ENCODE results near the gene CDV3.

DNA sequence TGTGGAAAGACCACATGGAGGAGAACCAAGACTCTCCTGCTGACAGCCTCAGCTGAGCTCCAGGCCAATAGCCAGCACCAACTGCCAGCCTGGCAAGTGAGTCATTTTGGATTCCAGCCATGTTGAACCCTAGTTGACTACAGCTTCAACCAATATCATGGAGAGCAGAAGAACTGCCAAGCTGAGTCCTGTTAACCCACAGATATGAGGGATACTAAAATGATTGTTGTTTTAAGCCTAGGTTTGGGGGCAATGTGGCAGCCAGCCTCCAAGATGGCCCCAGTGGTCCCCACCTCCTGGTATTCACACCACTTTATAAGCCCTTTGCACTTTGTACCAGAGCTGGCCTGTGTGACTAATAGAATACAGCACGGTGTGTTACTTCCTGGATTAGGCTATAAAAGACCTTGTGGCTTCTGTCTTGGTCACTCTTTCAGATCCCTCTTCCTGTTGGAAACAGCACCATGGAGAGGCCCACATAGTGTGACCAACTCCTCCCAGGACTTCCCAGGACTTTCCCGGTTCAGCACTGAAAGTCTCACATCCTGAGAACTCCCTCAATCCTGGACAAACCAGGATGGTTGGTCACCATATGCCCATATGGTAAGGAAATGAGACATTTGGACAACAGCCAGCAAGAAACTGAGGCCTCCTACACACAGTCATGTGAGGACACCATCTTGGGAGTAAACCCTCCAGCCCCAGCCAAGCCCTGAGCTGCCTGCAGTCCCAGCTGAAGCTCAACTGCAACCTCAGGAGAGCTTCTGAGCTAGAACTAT, 32.4 kb upstream of the CDV3 start:
- TF ChIP-seq, protein P1, sequence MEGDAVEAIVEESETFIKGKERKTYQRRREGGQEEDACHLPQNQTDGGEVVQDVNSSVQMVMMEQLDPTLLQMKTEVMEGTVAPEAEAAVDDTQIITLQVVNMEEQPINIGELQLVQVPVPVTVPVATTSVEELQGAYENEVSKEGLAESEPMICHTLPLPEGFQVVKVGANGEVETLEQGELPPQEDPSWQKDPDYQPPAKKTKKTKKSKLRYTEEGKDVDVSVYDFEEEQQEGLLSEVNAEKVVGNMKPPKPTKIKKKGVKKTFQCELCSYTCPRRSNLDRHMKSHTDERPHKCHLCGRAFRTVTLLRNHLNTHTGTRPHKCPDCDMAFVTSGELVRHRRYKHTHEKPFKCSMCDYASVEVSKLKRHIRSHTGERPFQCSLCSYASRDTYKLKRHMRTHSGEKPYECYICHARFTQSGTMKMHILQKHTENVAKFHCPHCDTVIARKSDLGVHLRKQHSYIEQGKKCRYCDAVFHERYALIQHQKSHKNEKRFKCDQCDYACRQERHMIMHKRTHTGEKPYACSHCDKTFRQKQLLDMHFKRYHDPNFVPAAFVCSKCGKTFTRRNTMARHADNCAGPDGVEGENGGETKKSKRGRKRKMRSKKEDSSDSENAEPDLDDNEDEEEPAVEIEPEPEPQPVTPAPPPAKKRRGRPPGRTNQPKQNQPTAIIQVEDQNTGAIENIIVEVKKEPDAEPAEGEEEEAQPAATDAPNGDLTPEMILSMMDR (IDR thresholded peaks at IDR 0.05): no peak
- TF ChIP-seq POLR2AphosphoS5 (IDR thresholded peaks at IDR 0.05) (peak in 2 of 3 donors; percentile 68 to 70), POLR2A (IDR thresholded peaks at IDR 0.05) (peak; percentile 51)

Measured in transverse colon (tissue), 4 donors.